GM12873 (cell line): ENCODE results near the gene OR2G3.

Experiments
- TF ChIP-seq, protein P1 (sequence below): IDR thresholded peaks from 2 replicates; pipeline ENCODE4 v1.5.1; 2012; ENCODE audit warnings: low read depth, mild to moderate bottlenecking, moderate library complexity, low read length, control low read depth; ENCODE audit not compliant: insufficient read depth; ENCODE audit errors: missing control alignments

The OR2G3 gene

DNA sequence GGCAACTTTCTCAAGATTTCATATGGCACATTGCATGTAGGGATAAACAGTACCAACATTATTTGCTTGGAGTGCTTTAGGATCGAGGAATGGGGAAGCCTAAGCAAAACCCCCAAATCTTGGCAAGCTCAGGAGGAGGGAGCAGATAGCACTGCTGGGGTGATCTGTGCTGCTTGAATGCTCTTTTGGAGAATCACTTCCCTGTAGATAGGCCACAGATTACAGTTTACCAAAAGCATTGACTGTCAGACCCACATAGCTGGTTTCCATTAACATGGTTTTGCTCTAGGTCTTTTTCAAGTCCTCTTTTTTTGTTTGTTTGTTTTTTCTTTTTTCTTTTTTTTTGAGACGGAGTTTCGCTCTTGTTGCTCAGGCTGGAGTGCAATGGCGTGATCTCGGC, 37.4 kb downstream of the OR2G3 start:
- TF ChIP-seq, protein P1, sequence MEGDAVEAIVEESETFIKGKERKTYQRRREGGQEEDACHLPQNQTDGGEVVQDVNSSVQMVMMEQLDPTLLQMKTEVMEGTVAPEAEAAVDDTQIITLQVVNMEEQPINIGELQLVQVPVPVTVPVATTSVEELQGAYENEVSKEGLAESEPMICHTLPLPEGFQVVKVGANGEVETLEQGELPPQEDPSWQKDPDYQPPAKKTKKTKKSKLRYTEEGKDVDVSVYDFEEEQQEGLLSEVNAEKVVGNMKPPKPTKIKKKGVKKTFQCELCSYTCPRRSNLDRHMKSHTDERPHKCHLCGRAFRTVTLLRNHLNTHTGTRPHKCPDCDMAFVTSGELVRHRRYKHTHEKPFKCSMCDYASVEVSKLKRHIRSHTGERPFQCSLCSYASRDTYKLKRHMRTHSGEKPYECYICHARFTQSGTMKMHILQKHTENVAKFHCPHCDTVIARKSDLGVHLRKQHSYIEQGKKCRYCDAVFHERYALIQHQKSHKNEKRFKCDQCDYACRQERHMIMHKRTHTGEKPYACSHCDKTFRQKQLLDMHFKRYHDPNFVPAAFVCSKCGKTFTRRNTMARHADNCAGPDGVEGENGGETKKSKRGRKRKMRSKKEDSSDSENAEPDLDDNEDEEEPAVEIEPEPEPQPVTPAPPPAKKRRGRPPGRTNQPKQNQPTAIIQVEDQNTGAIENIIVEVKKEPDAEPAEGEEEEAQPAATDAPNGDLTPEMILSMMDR, result no peak

DNA sequence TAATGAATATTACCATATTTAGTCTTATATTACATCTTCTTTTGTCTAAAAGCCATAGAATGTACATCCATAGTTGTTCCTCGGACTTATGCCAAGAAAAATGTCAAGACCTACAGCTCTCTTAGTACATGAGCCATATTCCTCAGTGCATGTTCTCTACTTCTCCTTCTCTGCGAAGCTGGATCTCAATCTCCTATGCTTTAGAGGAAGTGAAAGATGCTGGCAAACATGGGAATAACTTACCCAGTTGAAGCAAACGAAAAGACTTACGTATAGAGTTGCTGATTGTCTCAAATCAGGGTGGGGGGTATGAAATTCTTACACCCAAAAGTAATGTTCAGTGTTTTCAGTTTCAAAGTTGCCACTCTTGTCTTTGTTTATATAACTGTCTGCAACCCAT, 41.5 kb downstream of the OR2G3 start:
- TF ChIP-seq, protein P1, result no peak

DNA sequence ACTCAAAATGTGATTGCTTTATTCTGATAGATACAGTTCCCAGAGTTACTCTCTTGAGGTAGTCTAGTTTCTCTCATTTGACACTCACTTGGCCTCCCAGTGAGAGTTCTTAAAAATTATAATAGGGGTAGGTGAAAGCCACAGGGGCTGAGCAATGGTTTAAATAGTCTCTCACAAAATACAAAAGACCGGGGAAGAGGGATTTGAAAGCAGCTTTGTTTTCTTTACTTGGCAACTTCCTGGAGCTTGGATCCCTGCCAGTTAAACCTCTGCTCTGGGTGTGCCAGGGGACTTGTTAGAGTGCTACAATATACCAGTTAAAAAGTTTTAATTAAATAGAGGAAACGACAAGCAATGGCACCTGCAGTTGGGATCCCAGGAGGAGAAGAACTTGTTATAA, 42.5 kb downstream of the OR2G3 start:
- TF ChIP-seq, protein P1, result no peak

DNA sequence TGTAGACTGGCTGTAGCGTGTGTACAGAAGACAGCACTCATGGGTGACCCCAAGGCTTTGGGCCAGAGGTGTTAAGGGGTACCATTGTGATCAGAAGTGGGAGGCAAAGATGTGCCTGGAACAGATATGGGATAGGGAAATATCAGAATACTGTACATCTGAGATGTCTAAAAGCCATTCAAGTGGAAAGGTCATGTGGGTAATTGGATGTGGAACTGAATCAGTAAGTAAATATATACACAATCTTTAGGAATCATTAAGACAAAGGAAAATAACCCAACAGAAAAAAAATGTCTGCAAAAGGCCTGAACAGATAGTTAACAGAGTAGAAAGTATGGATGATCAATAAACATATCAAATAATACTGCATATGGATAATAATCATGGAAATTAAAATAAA, 47.7 kb downstream of the OR2G3 start:
- TF ChIP-seq, protein P1, result no peak
